ENCODE results near the gene SEC24B.
"Not testable (repeated sequence)": the region's sequence is repeated elsewhere in the genome, so short reads cannot be mapped to it uniquely, and the experiment has no call there.

The SEC24B gene

DNA sequence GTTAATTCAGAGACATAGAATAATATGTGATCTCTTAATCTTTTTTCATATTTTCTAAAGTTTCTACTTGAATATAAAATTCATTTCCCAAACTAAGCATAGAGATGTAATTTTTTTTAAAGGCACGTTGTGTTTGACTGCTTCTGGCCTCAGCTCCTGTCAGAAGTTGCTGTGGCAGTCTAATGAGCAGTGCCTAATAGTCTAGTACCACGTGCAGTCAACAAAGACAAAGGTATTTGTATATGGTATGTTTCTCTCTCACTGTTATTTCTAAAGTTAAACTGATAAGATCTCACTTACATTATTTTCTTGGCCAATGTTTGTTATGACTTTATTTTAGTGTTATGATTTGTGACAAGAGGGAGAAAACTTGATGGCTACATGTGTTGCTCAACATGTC, 77.8 kb downstream of the SEC24B start:
- TF ChIP-seq TOX (CRISPR knock-in tag; IDR thresholded peaks at IDR 0.05; ENCODE audit: borderline replicate concordance) (no peak), ISL1 (CRISPR knock-in tag; IDR thresholded peaks at IDR 0.05) (0 out of 2 replicates have a peak, but pooled peaks have one; percentile 39)
- ATAC-seq = peak; percentile 50; the same call in 1 of the 3 replicates

DNA sequence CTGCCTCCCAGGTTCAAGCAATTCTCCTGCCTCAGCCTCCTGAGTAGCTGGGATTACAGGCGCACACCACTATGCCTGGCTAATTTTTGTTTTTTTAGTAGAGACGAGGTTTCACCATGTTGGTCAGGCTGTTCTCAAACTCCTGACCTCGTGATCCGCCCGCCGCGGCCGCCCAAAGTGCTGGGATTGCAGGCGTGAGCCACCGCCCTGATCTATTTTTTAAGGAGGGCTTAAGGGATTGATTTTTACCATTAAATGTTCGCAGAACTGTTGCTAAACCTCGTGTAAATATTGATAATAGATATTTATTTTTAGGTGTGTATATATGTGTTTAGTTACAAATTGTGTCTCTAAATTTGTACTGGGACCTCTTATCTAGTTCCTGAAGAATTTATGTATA, 79.8 kb downstream of the SEC24B start:
- ATAC-seq = not testable (repeated sequence)

DNA sequence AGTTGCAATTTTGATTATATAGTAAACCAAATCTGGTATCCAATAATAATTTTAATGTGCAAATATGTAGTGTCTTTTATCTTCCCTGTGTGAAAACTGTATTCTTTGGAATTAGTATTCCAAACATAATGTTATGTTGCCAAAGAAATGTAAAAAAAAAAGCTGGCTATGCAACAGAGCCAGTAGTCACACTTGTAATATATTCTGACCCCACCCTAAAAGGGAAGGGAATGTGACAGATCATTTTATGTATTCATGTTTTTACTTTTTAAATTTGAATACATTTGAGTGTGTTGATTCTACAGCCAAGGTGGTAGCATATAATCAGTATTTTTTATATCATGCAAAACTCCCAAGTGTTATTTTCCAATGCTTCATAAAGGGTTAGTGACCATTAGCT, 98.6 kb downstream of the SEC24B start:
- no peak for ATAC-seq
- TF ChIP-seq RARB (CRISPR knock-in tag; IDR thresholded peaks at IDR 0.05) = no peak
- TF ChIP-seq OSR1 (CRISPR knock-in tag; IDR thresholded peaks at IDR 0.05) = no peak
- TF ChIP-seq ARNTL (CRISPR knock-in tag; IDR thresholded peaks at IDR 0.05; ENCODE audit: borderline replicate concordance, low read depth) = no peak
- no peak for TF ChIP-seq SNAI2 (CRISPR knock-in tag; IDR thresholded peaks at IDR 0.05)
- TF ChIP-seq PPARA (CRISPR knock-in tag; IDR thresholded peaks at IDR 0.05; ENCODE audit: borderline replicate concordance) = no peak
- TF ChIP-seq, protein P1, sequence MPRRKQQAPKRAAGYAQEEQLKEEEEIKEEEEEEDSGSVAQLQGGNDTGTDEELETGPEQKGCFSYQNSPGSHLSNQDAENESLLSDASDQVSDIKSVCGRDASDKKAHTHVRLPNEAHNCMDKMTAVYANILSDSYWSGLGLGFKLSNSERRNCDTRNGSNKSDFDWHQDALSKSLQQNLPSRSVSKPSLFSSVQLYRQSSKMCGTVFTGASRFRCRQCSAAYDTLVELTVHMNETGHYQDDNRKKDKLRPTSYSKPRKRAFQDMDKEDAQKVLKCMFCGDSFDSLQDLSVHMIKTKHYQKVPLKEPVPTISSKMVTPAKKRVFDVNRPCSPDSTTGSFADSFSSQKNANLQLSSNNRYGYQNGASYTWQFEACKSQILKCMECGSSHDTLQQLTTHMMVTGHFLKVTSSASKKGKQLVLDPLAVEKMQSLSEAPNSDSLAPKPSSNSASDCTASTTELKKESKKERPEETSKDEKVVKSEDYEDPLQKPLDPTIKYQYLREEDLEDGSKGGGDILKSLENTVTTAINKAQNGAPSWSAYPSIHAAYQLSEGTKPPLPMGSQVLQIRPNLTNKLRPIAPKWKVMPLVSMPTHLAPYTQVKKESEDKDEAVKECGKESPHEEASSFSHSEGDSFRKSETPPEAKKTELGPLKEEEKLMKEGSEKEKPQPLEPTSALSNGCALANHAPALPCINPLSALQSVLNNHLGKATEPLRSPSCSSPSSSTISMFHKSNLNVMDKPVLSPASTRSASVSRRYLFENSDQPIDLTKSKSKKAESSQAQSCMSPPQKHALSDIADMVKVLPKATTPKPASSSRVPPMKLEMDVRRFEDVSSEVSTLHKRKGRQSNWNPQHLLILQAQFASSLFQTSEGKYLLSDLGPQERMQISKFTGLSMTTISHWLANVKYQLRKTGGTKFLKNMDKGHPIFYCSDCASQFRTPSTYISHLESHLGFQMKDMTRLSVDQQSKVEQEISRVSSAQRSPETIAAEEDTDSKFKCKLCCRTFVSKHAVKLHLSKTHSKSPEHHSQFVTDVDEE (CRISPR knock-in tag; IDR thresholded peaks at IDR 0.05) = no peak
- no peak for TF ChIP-seq CSDC2 (CRISPR knock-in tag; IDR thresholded peaks at IDR 0.05)
- TF ChIP-seq, protein P2, sequence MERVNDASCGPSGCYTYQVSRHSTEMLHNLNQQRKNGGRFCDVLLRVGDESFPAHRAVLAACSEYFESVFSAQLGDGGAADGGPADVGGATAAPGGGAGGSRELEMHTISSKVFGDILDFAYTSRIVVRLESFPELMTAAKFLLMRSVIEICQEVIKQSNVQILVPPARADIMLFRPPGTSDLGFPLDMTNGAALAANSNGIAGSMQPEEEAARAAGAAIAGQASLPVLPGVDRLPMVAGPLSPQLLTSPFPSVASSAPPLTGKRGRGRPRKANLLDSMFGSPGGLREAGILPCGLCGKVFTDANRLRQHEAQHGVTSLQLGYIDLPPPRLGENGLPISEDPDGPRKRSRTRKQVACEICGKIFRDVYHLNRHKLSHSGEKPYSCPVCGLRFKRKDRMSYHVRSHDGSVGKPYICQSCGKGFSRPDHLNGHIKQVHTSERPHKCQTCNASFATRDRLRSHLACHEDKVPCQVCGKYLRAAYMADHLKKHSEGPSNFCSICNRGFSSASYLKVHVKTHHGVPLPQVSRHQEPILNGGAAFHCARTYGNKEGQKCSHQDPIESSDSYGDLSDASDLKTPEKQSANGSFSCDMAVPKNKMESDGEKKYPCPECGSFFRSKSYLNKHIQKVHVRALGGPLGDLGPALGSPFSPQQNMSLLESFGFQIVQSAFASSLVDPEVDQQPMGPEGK (CRISPR knock-in tag; IDR thresholded peaks at IDR 0.05; ENCODE audit: borderline replicate concordance) = no peak
- TF ChIP-seq ZFP3 (CRISPR knock-in tag; IDR thresholded peaks at IDR 0.05) = no peak
- TF ChIP-seq ZNF70 (CRISPR knock-in tag; IDR thresholded peaks at IDR 0.05) = no peak
- TF ChIP-seq GLIS3 (CRISPR knock-in tag; IDR thresholded peaks at IDR 0.05) = no peak
- TF ChIP-seq, protein P3, sequence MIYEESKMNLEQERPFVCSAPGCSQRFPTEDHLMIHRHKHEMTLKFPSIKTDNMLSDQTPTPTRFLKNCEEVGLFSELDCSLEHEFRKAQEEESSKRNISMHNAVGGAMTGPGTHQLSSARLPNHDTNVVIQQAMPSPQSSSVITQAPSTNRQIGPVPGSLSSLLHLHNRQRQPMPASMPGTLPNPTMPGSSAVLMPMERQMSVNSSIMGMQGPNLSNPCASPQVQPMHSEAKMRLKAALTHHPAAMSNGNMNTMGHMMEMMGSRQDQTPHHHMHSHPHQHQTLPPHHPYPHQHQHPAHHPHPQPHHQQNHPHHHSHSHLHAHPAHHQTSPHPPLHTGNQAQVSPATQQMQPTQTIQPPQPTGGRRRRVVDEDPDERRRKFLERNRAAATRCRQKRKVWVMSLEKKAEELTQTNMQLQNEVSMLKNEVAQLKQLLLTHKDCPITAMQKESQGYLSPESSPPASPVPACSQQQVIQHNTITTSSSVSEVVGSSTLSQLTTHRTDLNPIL (CRISPR knock-in tag; IDR thresholded peaks at IDR 0.05; ENCODE audit: low read depth) = no peak
- TF ChIP-seq, protein P4, sequence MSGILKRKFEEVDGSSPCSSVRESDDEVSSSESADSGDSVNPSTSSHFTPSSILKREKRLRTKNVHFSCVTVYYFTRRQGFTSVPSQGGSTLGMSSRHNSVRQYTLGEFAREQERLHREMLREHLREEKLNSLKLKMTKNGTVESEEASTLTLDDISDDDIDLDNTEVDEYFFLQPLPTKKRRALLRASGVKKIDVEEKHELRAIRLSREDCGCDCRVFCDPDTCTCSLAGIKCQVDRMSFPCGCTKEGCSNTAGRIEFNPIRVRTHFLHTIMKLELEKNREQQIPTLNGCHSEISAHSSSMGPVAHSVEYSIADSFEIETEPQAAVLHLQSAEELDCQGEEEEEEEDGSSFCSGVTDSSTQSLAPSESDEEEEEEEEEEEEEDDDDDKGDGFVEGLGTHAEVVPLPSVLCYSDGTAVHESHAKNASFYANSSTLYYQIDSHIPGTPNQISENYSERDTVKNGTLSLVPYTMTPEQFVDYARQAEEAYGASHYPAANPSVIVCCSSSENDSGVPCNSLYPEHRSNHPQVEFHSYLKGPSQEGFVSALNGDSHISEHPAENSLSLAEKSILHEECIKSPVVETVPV (CRISPR knock-in tag; IDR thresholded peaks at IDR 0.05) = no peak

DNA sequence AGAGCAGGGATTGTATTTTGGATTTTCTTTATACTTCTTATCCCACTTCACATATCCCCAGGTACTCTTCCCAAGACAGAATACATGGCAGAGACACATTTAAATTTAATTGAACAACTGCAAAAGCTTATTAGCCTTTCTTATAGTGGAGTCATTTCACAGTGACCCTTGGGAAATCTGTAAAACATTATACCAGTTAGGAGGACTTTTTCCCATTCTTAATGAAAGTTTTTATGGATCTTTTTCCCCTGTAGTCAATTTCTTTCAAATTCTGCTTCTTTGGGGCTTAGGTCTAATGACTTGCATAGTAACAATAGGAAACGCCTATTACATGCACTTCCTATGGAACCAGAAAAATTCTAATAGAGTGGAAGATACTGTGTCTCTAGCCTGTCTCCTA, 111.8 kb downstream of the SEC24B start:
- no peak for ATAC-seq
- TF ChIP-seq ZNF8 (CRISPR knock-in tag; IDR thresholded peaks at IDR 0.05) (no peak), ZNF565 (CRISPR knock-in tag; conservative IDR thresholded peaks at IDR 0.05; ENCODE audit: low read depth) (no peak), ISL1 (CRISPR knock-in tag; IDR thresholded peaks at IDR 0.05) (no peak), ESRRG (CRISPR knock-in tag; IDR thresholded peaks at IDR 0.05) (no peak), TCF4 (CRISPR knock-in tag; IDR thresholded peaks at IDR 0.05; ENCODE audit: borderline replicate concordance) (no peak), RARB (CRISPR knock-in tag; IDR thresholded peaks at IDR 0.05) (no peak), ZC3H10 (CRISPR knock-in tag; IDR thresholded peaks at IDR 0.05) (no peak), SNAI2 (CRISPR knock-in tag; IDR thresholded peaks at IDR 0.05) (no peak), CSDC2 (CRISPR knock-in tag; IDR thresholded peaks at IDR 0.05) (no peak), BACH2 (CRISPR knock-in tag; IDR thresholded peaks at IDR 0.05; ENCODE audit: borderline replicate concordance) (no peak)
- TF ChIP-seq, protein P4 (CRISPR knock-in tag; IDR thresholded peaks at IDR 0.05) = no peak
- TF ChIP-seq, protein P3 (CRISPR knock-in tag; IDR thresholded peaks at IDR 0.05; ENCODE audit: low read depth) = no peak
- TF ChIP-seq, protein P5, sequence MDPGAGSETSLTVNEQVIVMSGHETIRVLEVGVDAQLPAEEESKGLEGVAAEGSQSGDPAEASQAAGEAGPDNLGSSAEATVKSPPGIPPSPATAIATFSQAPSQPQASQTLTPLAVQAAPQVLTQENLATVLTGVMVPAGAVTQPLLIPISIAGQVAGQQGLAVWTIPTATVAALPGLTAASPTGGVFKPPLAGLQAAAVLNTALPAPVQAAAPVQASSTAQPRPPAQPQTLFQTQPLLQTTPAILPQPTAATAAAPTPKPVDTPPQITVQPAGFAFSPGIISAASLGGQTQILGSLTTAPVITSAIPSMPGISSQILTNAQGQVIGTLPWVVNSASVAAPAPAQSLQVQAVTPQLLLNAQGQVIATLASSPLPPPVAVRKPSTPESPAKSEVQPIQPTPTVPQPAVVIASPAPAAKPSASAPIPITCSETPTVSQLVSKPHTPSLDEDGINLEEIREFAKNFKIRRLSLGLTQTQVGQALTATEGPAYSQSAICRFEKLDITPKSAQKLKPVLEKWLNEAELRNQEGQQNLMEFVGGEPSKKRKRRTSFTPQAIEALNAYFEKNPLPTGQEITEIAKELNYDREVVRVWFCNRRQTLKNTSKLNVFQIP (CRISPR knock-in tag; IDR thresholded peaks at IDR 0.05; ENCODE audit: borderline replicate concordance, low read depth) = no peak
- TF ChIP-seq, protein P1 (CRISPR knock-in tag; IDR thresholded peaks at IDR 0.05) = no peak
